GM12878 (cell line): ENCODE data around the gene FPR1. TPM values are rescaled to one million over a fixed set of nuclear protein-coding genes. Genes with fewer than 3 reads are reported as not detected.

Experiments
- ATAC-seq: fragments of 200-7000 bp; cut with Tn5 transposase; 3 replicates; pipeline ENCODE4 v1.9.1; 2020; ENCODE audit warnings: mild to moderate bottlenecking, moderate library complexity
- BruUV-seq: library from RNA; stranded (reverse); fragments of 400-500 nt; replicated peaks from 2 replicates; lab custom pipeline; 2021; lab: Mats Ljungman, UMichigan
- CTCF ChIA-PET: fragments of 300-600 bp; sonication (Branson Sonifier 250); formaldehyde crosslinking; extraction: SDS; loops from one replicate; lab custom pipeline; 2021; ENCODE audit warnings: inconsistent platforms; lab: Yijun Ruan, JAX
- POLR2A ChIA-PET: fragments of 350-600 bp; formaldehyde crosslinking; extraction: SDS; loops from one replicate; lab custom pipeline; 2021; ENCODE audit warnings: inconsistent platforms; lab: Charles Lee
- RAD21 ChIA-PET: fragments of 300-600 bp; sonication (Branson Sonifier 250); formaldehyde crosslinking; loops from one replicate; lab custom pipeline; 2023; ENCODE audit warnings: antibody characterized with exemption; ENCODE audit not compliant: unreplicated experiment; lab: Charles Lee
- SMC1A ChIA-PET: fragments of 300-600 bp; sonication (Branson Sonifier 250); formaldehyde crosslinking; loops from one replicate; lab custom pipeline; 2023; ENCODE audit not compliant: unreplicated experiment, uncharacterized antibody; lab: Charles Lee
- DNase-seq: peaks from one replicate; pipeline ENCODE4 v3.0.0-alpha.2; 2011; ENCODE audit warnings: low read depth, low spot score
- FAIRE-seq: peaks from 3 replicates; lab custom pipeline; 2011; peaks lifted over from hg19 to GRCh38; lab: Jason Lieb, UNC
- H2AFZ ChIP-seq: 2 replicates; pipeline ENCODE4 v1.6.0; 2011; ENCODE audit warnings: low read depth, low read length, control low read depth; ENCODE audit not compliant: control insufficient read depth
- H3K27ac ChIP-seq: 2 replicates; pipeline ENCODE4 v1.5.1; 2011; ENCODE audit warnings: control low read depth; ENCODE audit not compliant: control insufficient read depth, insufficient read depth
- H3K27me3 ChIP-seq, 2 experiments: replicated peaks in 1 of 2; 2 replicates each; pipeline versions ENCODE4 v1.6.0 to v1.6.1; 2011; ENCODE audit warnings: low read length in 1 of 2; ENCODE audit not compliant: control insufficient read depth in 2 of 2, insufficient read depth in 2 of 2
- H3K36me3 ChIP-seq, 2 experiments: 2 replicates each; pipeline ENCODE4 v1.5.1; 2011; ENCODE audit warnings: low read length in 1 of 2; ENCODE audit not compliant: control insufficient read depth in 2 of 2, insufficient read depth in 2 of 2
- H3K4me1 ChIP-seq: 2 replicates; pipeline ENCODE4 v1.6.1; 2011; ENCODE audit warnings: mild to moderate bottlenecking, low read length, moderate library complexity, mixed read lengths; ENCODE audit not compliant: control insufficient read depth, insufficient read depth
- H3K4me2 ChIP-seq: 2 replicates; pipeline ENCODE4 v1.6.0; 2011; ENCODE audit warnings: control low read depth; ENCODE audit not compliant: control insufficient read depth, insufficient read depth
- H3K4me3 ChIP-seq: fragments of 200-600 bp; sonication (generic); 2 replicates; pipeline ENCODE4 v1.5.1; 2016
- H3K79me2 ChIP-seq: 2 replicates; pipeline ENCODE4 v1.6.0; 2011; ENCODE audit warnings: low read length; ENCODE audit not compliant: control insufficient read depth, insufficient read depth
- H3K9ac ChIP-seq: 2 replicates; pipeline ENCODE4 v1.8.0; 2011; ENCODE audit warnings: low read length, control low read depth, mixed read lengths; ENCODE audit not compliant: control insufficient read depth, insufficient read depth
- H3K9me3 ChIP-seq: replicated peaks from 3 replicates; pipeline ENCODE4 v1.5.1; 2011; ENCODE audit warnings: mild to moderate bottlenecking, low read length; ENCODE audit not compliant: control insufficient read depth, insufficient read depth
- H4K20me1 ChIP-seq: 2 replicates; pipeline ENCODE4 v1.6.0; 2011; ENCODE audit not compliant: control insufficient read depth, insufficient read depth
- EGR1 ChIP-seq, 2 experiments: IDR thresholded peaks; 1 replicate in 1 of 2; 2 replicates in 1 of 2; pipeline ENCODE4 v1.6.1; 2011 to 2012; ENCODE audit warnings: low read depth in 2 of 2, low read length in 2 of 2, borderline replicate concordance in 1 of 2, mild to moderate bottlenecking in 1 of 2, moderate library complexity in 1 of 2
- EP300 ChIP-seq, 2 experiments: fragments of 150-350 bp in 1 of 2; IDR thresholded peaks; 2 replicates each; pipeline ENCODE4 v1.6.1; 2011 to 2012; ENCODE audit warnings: low read depth in 2 of 2, low read length in 2 of 2, borderline replicate concordance in 1 of 2, improper control_type of control experiment in 1 of 2, inconsistent platforms in 1 of 2; ENCODE audit not compliant: control insufficient read depth in 1 of 2
- ESRRA ChIP-seq: IDR thresholded peaks from 2 replicates; pipeline ENCODE4 v1.6.1; 2012; ENCODE audit warnings: mild to moderate bottlenecking, low read length, improper control_type of control experiment
- EZH2 ChIP-seq: IDR thresholded peaks from 2 replicates; pipeline ENCODE4 v1.6.1; 2012; ENCODE audit warnings: low read depth, mild to moderate bottlenecking, control low read depth, inconsistent platforms, low read length, borderline replicate concordance; ENCODE audit not compliant: control insufficient read depth
- HSF1 ChIP-seq: fragments of 150-350 bp; IDR thresholded peaks from 2 replicates; pipeline ENCODE4 v1.6.1; 2014; ENCODE audit warnings: mild to moderate bottlenecking, low read depth, low read length
- IKZF2 ChIP-seq, 2 experiments: fragments of 450-650 bp; IDR thresholded peaks; 2 replicates each; pipeline ENCODE4 v1.6.1; 2017; ENCODE audit warnings: mild to moderate bottlenecking in 2 of 2, moderate library complexity in 2 of 2
- IRF3 ChIP-seq: fragments of 450-650 bp; IDR thresholded peaks from 2 replicates; pipeline ENCODE4 v1.6.1; 2014; ENCODE audit warnings: mild to moderate bottlenecking
- MAX ChIP-seq: IDR thresholded peaks from 2 replicates; pipeline ENCODE4 v1.6.1; 2012; ENCODE audit warnings: low read depth, low read length, improper control_type of control experiment
- NFYB ChIP-seq: IDR thresholded peaks from 2 replicates; pipeline ENCODE4 v1.6.1; 2011; ENCODE audit warnings: low read depth, mild to moderate bottlenecking, low read length, improper control_type of control experiment, moderate library complexity; ENCODE audit not compliant: insufficient read depth
- NR2C2 ChIP-seq: IDR thresholded peaks from 2 replicates; pipeline ENCODE4 v1.6.1; 2011; ENCODE audit warnings: borderline replicate concordance, low read depth; ENCODE audit not compliant: control insufficient read depth, insufficient read length
- NR2F1 ChIP-seq: fragments of 450-650 bp; conservative IDR thresholded peaks from 2 replicates; pipeline ENCODE4 v1.6.1; 2017; ENCODE audit warnings: mild to moderate bottlenecking
- RAD51 ChIP-seq: fragments of 450-650 bp; IDR thresholded peaks from 2 replicates; pipeline ENCODE4 v1.6.1; 2016; ENCODE audit warnings: moderate library complexity, mild to moderate bottlenecking, inconsistent platforms
- RFX5 ChIP-seq: IDR thresholded peaks from 2 replicates; pipeline ENCODE4 v1.6.1; 2011; ENCODE audit warnings: low read depth, low read length, improper control_type of control experiment
- STAT3 ChIP-seq: IDR thresholded peaks from 2 replicates; pipeline ENCODE4 v1.6.1; 2011; ENCODE audit warnings: low read depth, low read length, improper control_type of control experiment
- ZBED1 ChIP-seq: IDR thresholded peaks from 2 replicates; pipeline ENCODE4 v1.6.1; 2016; ENCODE audit warnings: borderline replicate concordance
- WGBS: methylation state at CpG from one replicate; pipeline ENCODE4 v1.1.6; 2016; ENCODE audit warnings: low lambda C conversion rate; ENCODE audit not compliant: insufficient replicate concordance, insufficient coverage; ENCODE audit errors: missing lambda C conversion rate; 5-methylcytosine and 5-hydroxymethylcytosine counted together
- in situ Hi-C: fragments of 300-500 bp; cut with MboI; formaldehyde crosslinking; loops from 9 replicates; pipeline ENCODE4 v1.14.3; 2018; ENCODE audit warnings: mixed read lengths
- intact Hi-C: fragments of 100-400 bp; cut with micrococcal nuclease; formaldehyde crosslinking; loops from one replicate; pipeline ENCODE4 v1.14.2; 2022; ENCODE audit not compliant: unreplicated experiment
- polyA plus RNA-seq, 11 experiments: library from polyadenylated mRNA; depleted of rRNA in 4 of 11; unstranded in 6 of 11; stranded (reverse) in 5 of 11; fragments of >200 nt; fragmentation: Nextera tagmentation in 4 of 11; fragmentation: Illumina TruSeq in 1 of 11; extraction: Ambion mirVana in 4 of 11; extraction: Trizol in 1 of 11; gene quantifications; 1 replicate in 1 of 11; 2 replicates in 10 of 11; pipeline versions ENCODE4 v1.2.1 to v1.2.3, GENCODE V29; 2011 to 2016; ENCODE audit warnings: inconsistent platforms in 2 of 11, missing spikeins in 2 of 11, low read depth in 1 of 11
- total RNA-seq, 4 experiments: library from RNA; depleted of rRNA in 3 of 4; stranded (reverse); fragments of >200 nt in 3 of 4; fragmentation: Illumina TruSeq in 1 of 4; extraction: Trizol in 1 of 4; gene quantifications; 2 replicates each; pipeline versions ENCODE4 v1.2.1 to v1.2.3, GENCODE V29; 2013 to 2021

The FPR1 gene
- total and polyA plus RNA-seq, 10 of the 15 experiments (the other 5 are each of a cell fraction or from before 2014, with no cell fraction given): not detected

GRCh38 chr19:51781999-51782398 is 30.3 kb upstream of the FPR1 start:
- no peak for FAIRE-seq
- no peak overlapping the region for H3K9ac ChIP-seq
- RAD21 ChIA-PET: no interaction called here
- no peaks in the 10 kb centered on the region for H3K27me3 ChIP-seq
- POLR2A ChIA-PET: no interaction called here
- TF ChIP-seq EZH2 (no peak), MAX (no peak), RFX5 (no peak), NR2C2 (no peak), STAT3 (no peak)
- TF ChIP-seq, all 136 proteins: peak for 0
- in situ Hi-C loops (no loop called here), intact Hi-C loops (no loop called here)
- SMC1A ChIA-PET: no interaction called here
- CTCF ChIA-PET: interaction anchor here (1.2 kb wide), 1 partner anchor 125 kb away, joined by 5 read pairs; no protein-coding TSS in a partner anchor
- H4K20me1 ChIP-seq: no peaks in the 10 kb centered on the region
- H3K27ac ChIP-seq: no peak overlapping the region
- H3K4me1 ChIP-seq: no peaks in the 10 kb centered on the region; the same call in 1 of the 2 replicates
- DNase-seq (no peak), ATAC-seq (no peak)
- H3K79me2 ChIP-seq: no peaks in the 10 kb centered on the region
- no peak overlapping the region for H3K4me3 ChIP-seq
- no TSS peak for BruUV-seq
- H3K36me3 ChIP-seq: no peaks in the 10 kb centered on the region
- H2AFZ ChIP-seq: no peak overlapping the region
- WGBS: 31% methylated on average over 3 of the region's 3 CpGs
- H3K4me2 ChIP-seq: no peak overlapping the region
- peaks cover 6% of the 10 kb centered on the region; the same call in 2 of the 3 replicates for H3K9me3 ChIP-seq

GRCh38 chr19:51780270-51780669 is 28.6 kb upstream of the FPR1 start:
- RAD21 ChIA-PET: no interaction called here

More at GRCh38 chr19:51780270-51780669, 28.6 kb upstream of the FPR1 start:
- H3K9ac ChIP-seq: no peak overlapping the region
- no TSS peak for BruUV-seq
- H3K9me3 ChIP-seq: peaks cover under 1% of the 10 kb centered on the region; the same call in 2 of the 3 replicates
- H3K27ac ChIP-seq: no peak overlapping the region
- 5% methylated on average over 2 of the region's 2 CpGs for whole genome bisulfite sequencing
- no peak overlapping the region for H3K4me3 ChIP-seq
- DNase-seq: no peak
- H3K36me3 ChIP-seq: no peaks in the 10 kb centered on the region
- H4K20me1 ChIP-seq: no peaks in the 10 kb centered on the region
- ChIA-PET POLR2A (interaction anchor here (0.5 kb wide), 1 partner anchor 331 kb away, joined by 4 read pairs; no protein-coding TSS in a partner anchor), CTCF (interaction anchor here (1.2 kb wide), 1 partner anchor 119 kb away, joined by 3 read pairs; no protein-coding TSS in a partner anchor), SMC1A (no interaction called here)
- no peak overlapping the region for H3K4me2 ChIP-seq
- intact Hi-C loops: no loop called here
- H3K4me1 ChIP-seq: no peaks in the 10 kb centered on the region; the same call in 1 of the 2 replicates
- TF ChIP-seq EGR1 (IDR thresholded peaks at IDR 0.05; ENCODE audit: borderline replicate concordance in 1 of 2, low read depth in 2 of 2, low read length in 2 of 2) (no peak), EP300 (IDR thresholded peaks at IDR 0.05; ENCODE audit: borderline replicate concordance in 1 of 2, control insufficient read depth in 1 of 2, low read depth in 2 of 2, low read length in 2 of 2) (no peak), ZBED1 (no peak), NR2F1 (no peak), ESRRA (no peak), IRF3 (no peak), NFYB (no peak), HSF1 (no peak), RAD51 (no peak), IKZF2 (IDR thresholded peaks at IDR 0.05) (no peak)
- TF ChIP-seq, all 136 proteins: peak for 0
- Histone ChIP-seq H2AFZ (no peak overlapping the region), H3K27me3 (no peaks in the 10 kb centered on the region), H3K79me2 (no peaks in the 10 kb centered on the region)
- ATAC-seq (no peak), FAIRE-seq (no peak)
- in situ Hi-C loops: no loop called here
